HEK293T (cell line): ENCODE measurements around the gene ZFP69.

ENCODE experiments used
- CTCF ChIA-PET: fragments of 350-600 bp; formaldehyde crosslinking; extraction: SDS; loops from one replicate; lab custom pipeline; 2021; ENCODE audit warnings: antibody characterized with exemption, inconsistent platforms; lab: Yijun Ruan, JAX
- POLR2A ChIA-PET: fragments of 350-600 bp; formaldehyde crosslinking; extraction: SDS; loops from one replicate; lab custom pipeline; 2020; ENCODE audit warnings: antibody characterized with exemption, inconsistent platforms; lab: Yijun Ruan, JAX
- DNase-seq: peaks from one replicate; pipeline ENCODE4 v3.0.0; 2012; ENCODE audit warnings: mixed read lengths; ENCODE audit errors: extremely low spot score
- ARNT ChIP-seq: fragments of 450-650 bp; IDR thresholded peaks from 2 replicates; pipeline ENCODE4 v1.6.1; 2017; ENCODE audit warnings: mild to moderate bottlenecking
- BHLHE40 ChIP-seq: fragments of 450-650 bp; IDR thresholded peaks from 2 replicates; pipeline ENCODE4 v1.6.1; 2016; ENCODE audit warnings: mild to moderate bottlenecking, moderate library complexity, borderline replicate concordance
- CTBP1 ChIP-seq: fragments of 450-650 bp; IDR thresholded peaks from 2 replicates; pipeline ENCODE4 v1.6.1; 2016; ENCODE audit warnings: borderline replicate concordance
- ELF4 ChIP-seq: fragments of 450-650 bp; IDR thresholded peaks from 2 replicates; pipeline ENCODE4 v1.6.1; 2017; ENCODE audit warnings: antibody characterized with exemption
- FOXA1 ChIP-seq: fragments of 450-650 bp; IDR thresholded peaks from 2 replicates; pipeline ENCODE4 v1.6.1; 2016; ENCODE audit warnings: mild to moderate bottlenecking
- FOXK2 ChIP-seq: fragments of 450-650 bp; IDR thresholded peaks from 2 replicates; pipeline ENCODE4 v1.6.1; 2016; ENCODE audit warnings: mild to moderate bottlenecking
- FOXM1 ChIP-seq: fragments of 450-650 bp; IDR thresholded peaks from 2 replicates; pipeline ENCODE4 v1.6.1; 2017; ENCODE audit warnings: mild to moderate bottlenecking, borderline replicate concordance
- HDGF ChIP-seq: fragments of 450-650 bp; IDR thresholded peaks from 2 replicates; pipeline ENCODE4 v1.6.1; 2017; ENCODE audit warnings: antibody characterized with exemption, borderline replicate concordance
- L3MBTL2 ChIP-seq: fragments of 450-650 bp; conservative IDR thresholded peaks from 2 replicates; pipeline ENCODE4 v1.6.1; 2016; ENCODE audit warnings: mild to moderate bottlenecking
- LEF1 ChIP-seq: fragments of 450-650 bp; IDR thresholded peaks from 2 replicates; pipeline ENCODE4 v1.6.1; 2017; ENCODE audit warnings: mild to moderate bottlenecking, borderline replicate concordance
- NFRKB ChIP-seq: fragments of 450-650 bp; IDR thresholded peaks from 2 replicates; pipeline ENCODE4 v1.6.1; 2016; ENCODE audit warnings: mild to moderate bottlenecking, moderate library complexity
- PKNOX1 ChIP-seq: fragments of 450-650 bp; IDR thresholded peaks from 2 replicates; pipeline ENCODE4 v1.6.1; 2016
- SP1 ChIP-seq: fragments of 450-650 bp; IDR thresholded peaks from 2 replicates; pipeline ENCODE4 v1.6.1; 2017
- SUZ12 ChIP-seq: fragments of 450-650 bp; IDR thresholded peaks from 2 replicates; pipeline ENCODE4 v1.6.1; 2016; ENCODE audit warnings: mild to moderate bottlenecking
- TARDBP ChIP-seq: fragments of 450-650 bp; IDR thresholded peaks from 2 replicates; pipeline ENCODE4 v1.6.1; 2016
- ZNF384 ChIP-seq: fragments of 450-650 bp; IDR thresholded peaks from 2 replicates; pipeline ENCODE4 v1.6.1; 2016

Gene ZFP69

DNA sequence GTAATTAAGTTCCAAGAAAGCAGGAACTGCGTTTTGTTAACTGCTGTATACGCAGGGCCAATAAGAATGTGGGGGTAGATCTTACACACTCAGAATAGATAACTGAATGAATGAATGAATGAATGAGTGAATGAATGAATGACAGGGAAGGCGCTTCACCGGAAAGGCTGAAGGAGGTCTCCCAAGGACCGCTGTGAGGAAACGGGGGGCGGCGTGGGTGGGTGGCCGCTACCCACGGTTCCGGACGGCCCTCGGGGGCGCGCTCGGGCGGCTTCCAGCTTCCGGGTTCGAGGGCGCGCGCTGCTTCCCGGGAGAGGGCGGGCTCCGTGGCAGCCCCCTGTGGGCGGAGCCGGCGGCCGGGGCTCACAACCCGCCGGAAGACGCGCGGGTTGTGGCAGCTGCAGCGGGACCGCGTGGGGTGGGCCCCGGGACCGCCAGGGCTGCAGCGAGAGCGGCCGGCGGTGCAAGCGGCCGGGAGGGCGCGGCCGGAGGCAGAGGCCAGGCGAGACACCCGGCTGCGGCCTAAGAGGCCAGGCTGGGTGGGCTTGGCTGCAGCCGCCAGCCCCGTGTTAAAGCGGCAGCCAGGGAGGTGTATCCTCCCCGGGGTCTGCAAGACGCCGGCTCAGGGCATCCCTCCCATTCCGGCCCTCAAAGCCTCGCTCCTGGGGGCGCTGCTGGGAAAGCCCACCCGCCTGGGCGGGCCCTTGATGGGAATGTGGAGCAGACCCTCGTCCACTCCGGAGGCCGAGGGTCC, at the start of gene ZFP69:
TSS of gene ZFP69 (plus strand) at position 367 of the 754 bp plus-strand sequence. CDS start 2,072 bp downstream, outside the sequence.
- ChIA-PET CTCF (no interaction called here), POLR2A (interaction anchor here (0.7 to 3.1 kb wide), 5 partner anchors 27 to 55 kb away, joined by 3 to 30 read pairs (median 10); partner anchors contain the start of genes EXO5, ZFP69B and ZNF684)
- peak; percentile 89 for DNase-seq
- peak; percentile 56 for TF ChIP-seq ELF4
- TF ChIP-seq L3MBTL2 = 0 out of 2 replicates have a peak, but pooled peaks have one; percentile 13
- no peak for TF ChIP-seq TARDBP
- TF ChIP-seq SP1 = no peak
- TF ChIP-seq HDGF = no peak
- no peak for TF ChIP-seq CTBP1
- no peak for TF ChIP-seq ARNT
- TF ChIP-seq BHLHE40 = no peak
- TF ChIP-seq FOXM1 = no peak
- TF ChIP-seq PKNOX1 = peak; percentile 42; the same call in 1 of the 2 replicates
- TF ChIP-seq FOXK2 = no peak
- peak; percentile 62; the same call in 1 of the 2 replicates for TF ChIP-seq LEF1
- TF ChIP-seq SUZ12 = no peak
- no peak for TF ChIP-seq FOXA1
- no peak for TF ChIP-seq ZNF384

DNA sequence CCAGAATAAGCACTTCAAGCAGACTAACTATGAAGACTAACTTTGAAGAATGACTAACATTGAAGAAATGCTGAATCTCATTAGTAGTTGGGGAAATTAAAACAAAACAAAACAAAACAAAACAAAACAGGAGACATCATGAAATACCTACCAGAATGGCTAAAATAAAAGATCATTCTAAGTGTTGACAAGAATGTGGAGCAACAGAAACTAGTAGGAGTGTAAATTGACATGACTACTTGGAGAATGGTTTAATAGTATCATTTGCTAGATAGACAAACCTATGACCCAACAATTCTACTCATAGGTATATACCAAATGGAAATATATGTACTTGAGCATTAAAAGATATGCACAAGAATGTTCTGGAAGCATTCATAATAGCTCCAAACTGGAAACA, 45.7 kb upstream of the ZFP69 start:
- no peak for TF ChIP-seq SUZ12
- TF ChIP-seq FOXM1 = no peak
- no peak for TF ChIP-seq CTBP1
- TF ChIP-seq FOXK2 = no peak
- no peak for TF ChIP-seq L3MBTL2
- no peak for TF ChIP-seq NFRKB
- no peak for TF ChIP-seq LEF1
- no peak for TF ChIP-seq HDGF
- no peak for TF ChIP-seq ZNF384
- no peak for TF ChIP-seq PKNOX1
- no peak for TF ChIP-seq SP1
- ChIA-PET POLR2A (no interaction called here), CTCF (no interaction called here)
- no peak for DNase-seq

- CTCF ChIA-PET = no interaction called here
- no peak for DNase-seq
- POLR2A ChIA-PET = no interaction called here
- TF ChIP-seq FOXA1 = no peak
Observed at GRCh38 chr1:40432644-40433390, 44.3 kb upstream of the ZFP69 start.

DNA sequence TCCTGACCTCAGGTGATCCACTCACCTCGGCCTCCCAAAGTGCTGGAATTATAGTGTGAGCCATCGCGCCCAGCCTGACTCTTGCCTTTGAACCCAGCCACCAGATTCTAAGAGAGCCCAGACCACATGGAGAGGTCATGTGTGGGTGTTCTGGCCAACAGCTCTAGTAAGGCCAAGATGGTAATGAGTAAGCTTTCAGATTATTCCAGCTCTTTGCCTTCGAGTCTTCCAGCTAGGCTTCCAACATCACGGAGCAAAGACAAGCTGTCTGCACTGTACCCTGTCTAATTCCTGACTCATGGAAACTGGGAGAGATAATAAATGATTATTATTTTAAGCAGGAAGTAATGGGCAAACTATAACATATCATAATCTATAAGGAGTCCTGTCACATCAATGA, 41.6 kb upstream of the ZFP69 start:
- ChIA-PET CTCF (interaction anchor here (0.6 kb wide), 1 partner anchor 280 kb away, joined by 3 read pairs; no protein-coding TSS in a partner anchor), POLR2A (interaction anchor here (1.6 kb wide), 1 partner anchor 15 kb away, joined by 6 read pairs; the partner anchor contains the start of gene ZFP69B)
- TF ChIP-seq ELF4 (no peak), FOXM1 (no peak), TARDBP (no peak), ZNF384 (no peak), L3MBTL2 (no peak), BHLHE40 (no peak), SUZ12 (no peak), PKNOX1 (no peak), ARNT (no peak), CTBP1 (no peak), FOXA1 (no peak), NFRKB (no peak), FOXK2 (no peak), SP1 (no peak), LEF1 (no peak), HDGF (no peak)
- no peak for DNase-seq

GRCh38 chr1:40435876-40436275, 41.2 kb upstream of the ZFP69 start:
- no peak for TF ChIP-seq FOXA1
- no peak for TF ChIP-seq SP1
- no peak for TF ChIP-seq FOXK2
- no peak for TF ChIP-seq ELF4
- no peak for TF ChIP-seq NFRKB
- TF ChIP-seq ARNT = no peak
- TF ChIP-seq FOXM1 = no peak
- no peak for TF ChIP-seq ZNF384
- no peak for TF ChIP-seq CTBP1
- TF ChIP-seq TARDBP = no peak
- no peak for TF ChIP-seq L3MBTL2
- TF ChIP-seq SUZ12 = no peak
- TF ChIP-seq HDGF = no peak
- no peak for TF ChIP-seq LEF1
- no peak for TF ChIP-seq BHLHE40
- no peak for TF ChIP-seq PKNOX1
- CTCF ChIA-PET = interaction anchor here (0.6 kb wide), 1 partner anchor 281 kb away, joined by 3 read pairs; no protein-coding TSS in a partner anchor
- DNase-seq = no peak
- POLR2A ChIA-PET = interaction anchor here (1.6 kb wide), 1 partner anchor 14 kb away, joined by 6 read pairs; the partner anchor contains the start of gene ZFP69B
